Muscle of arm (tissue), 12 donors: ENCODE data around the gene KRTAP4-16. TPM values are rescaled to one million over a fixed set of nuclear protein-coding genes. Genes with fewer than 3 reads are reported as not detected.
"Not testable (repeated sequence)": the region's sequence is repeated elsewhere in the genome, so short reads cannot be mapped to it uniquely, and the experiment has no call there.

Experiments
- DNase-seq: peaks from one replicate; pipeline ENCODE4 v3.0.0-alpha.2; 2013
- polyA plus RNA-seq, 12 donors: library from polyadenylated mRNA; unstranded; fragments of 120-200 nt; gene quantifications; one replicate each; pipeline ENCODE4 v1.2.1, GENCODE V29; 2013; ENCODE audit not compliant: insufficient read length in 12 of 12

KRTAP4-16 gene
- polyA plus RNA-seq, 12 donors, result not detected

DNA sequence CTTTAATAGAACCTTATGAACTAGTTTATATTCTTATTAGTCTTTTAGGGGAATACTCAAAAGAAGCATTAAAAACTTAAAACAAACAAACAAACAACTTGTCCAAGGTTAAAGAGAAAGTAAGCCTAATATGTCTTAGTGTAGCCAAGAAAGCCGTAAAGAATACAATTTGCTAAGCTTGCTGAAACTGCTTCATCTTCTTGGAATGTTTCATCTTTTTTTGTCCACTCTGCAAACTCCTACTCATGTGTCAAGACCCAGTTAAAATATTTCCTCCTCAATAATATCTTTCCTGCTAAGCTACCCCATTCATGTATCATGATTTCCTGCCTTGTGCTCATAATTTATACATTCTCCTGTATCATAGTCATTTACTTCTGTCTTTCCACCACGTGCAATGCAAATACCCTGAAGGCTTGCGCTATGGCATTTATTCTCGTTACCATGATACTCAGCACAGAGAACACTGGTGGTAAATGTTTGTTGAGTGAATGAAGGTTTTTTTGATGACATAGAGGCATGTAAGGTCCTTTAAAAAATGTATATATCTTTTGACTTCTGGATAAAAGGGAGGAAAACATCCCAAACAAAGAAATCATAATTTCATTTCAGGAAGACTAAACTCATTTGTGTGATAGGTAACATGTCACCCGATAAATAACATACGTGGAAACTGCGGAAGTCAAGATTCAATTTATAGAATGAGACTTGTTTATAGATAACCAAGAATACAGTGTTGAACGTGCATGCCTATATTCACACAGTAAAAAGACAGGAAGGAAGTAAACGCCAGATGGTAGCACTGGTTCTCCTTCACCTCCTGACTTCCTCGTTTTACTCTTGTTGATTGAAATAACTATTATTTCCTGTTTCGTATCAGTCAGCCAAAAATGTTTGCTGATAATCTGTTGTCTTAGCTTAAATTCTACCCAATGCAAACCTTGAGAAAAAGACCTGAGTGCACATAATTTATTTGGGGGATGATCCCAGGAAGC is 18.0 kb upstream of the KRTAP4-16 start:
- peak; percentile 1 for DNase-seq

DNA sequence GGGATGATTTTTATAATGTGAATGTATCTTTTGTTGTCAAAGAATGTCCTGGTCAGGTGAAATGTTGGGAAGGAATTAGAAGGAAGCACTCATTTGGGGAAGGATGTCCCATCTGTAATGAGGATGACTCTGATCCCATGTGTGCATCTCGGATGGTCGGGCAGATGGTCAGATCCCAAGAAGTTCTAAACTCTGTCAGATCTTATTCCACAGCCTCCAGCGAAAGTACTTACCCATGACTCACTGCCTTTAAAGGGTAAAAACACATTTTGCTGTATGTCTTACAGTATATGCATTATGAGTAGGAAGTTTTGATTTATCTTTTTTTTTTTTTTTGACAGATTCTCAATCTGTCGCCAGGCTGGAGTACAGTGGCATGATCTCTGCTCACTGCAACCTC is 16.7 kb upstream of the KRTAP4-16 start:
- DNase-seq, result no peak

GRCh38 chr17:41117846-41118386 is 15.9 kb upstream of the KRTAP4-16 start, which contains the start of gene KRTAP4-11:
TSS of gene KRTAP4-11 (minus strand) at chr17:41118373. CDS start at chr17:41118315, 58 bp downstream.
- DNase-seq, result not testable (repeated sequence)

DNA sequence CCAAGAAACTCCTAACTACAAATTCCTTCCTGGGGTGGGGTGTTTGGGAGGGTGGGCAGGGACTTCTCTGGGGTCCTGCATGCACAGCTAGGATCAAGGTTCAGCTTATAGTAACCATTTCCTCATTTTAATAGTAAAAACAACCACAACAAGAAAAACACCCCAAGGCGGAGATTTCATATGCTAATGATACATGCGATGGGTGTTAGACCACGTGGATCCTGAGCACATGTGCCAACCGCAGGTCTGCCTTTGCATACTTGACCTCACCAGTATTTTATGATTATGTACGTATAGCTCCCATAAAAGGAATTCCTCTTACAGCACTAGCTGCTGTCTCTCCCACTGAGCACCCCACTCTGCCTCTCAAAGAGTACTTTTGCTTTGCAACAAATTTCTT is 14.3 kb upstream of the KRTAP4-16 start:
- no peak for DNase-seq

DNA sequence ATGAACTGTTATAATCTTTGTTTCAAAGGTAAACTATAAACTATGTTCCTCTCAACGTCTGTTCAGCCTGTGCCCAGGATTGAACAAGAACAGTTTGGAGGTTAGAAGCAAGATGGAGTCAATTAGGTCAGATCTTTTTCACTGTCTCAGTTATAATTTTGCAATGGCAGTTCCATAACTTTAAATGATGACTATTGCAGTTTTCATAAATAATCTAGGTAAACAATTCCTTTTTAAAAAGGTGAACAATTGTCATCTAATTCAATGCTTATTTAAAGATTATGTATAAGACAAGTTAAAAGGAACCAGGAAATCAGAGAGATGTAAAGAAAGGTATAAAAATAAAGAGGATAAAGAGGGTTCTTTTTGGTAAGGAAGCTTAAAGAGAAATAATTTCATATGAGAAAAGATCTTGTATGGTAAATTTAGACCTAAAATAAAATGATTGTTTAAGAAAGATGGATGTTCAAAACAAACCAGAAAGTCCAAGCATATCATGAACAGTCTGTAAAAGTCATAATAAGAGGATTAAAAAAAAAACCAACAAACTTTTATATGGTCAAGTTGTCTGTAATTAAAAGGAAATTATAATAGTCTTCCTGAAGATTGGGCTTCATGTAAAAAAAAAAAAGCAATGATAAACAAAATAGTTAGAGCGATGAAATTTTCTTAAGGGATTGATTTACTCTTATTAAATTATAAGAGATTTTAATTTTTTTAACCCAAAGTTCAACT is 9.3 kb upstream of the KRTAP4-16 start:
- no peak for DNase-seq

GRCh38 chr17:41108728-41109386 is 6.8 kb upstream of the KRTAP4-16 start:
- not testable (repeated sequence) for DNase-seq

DNA sequence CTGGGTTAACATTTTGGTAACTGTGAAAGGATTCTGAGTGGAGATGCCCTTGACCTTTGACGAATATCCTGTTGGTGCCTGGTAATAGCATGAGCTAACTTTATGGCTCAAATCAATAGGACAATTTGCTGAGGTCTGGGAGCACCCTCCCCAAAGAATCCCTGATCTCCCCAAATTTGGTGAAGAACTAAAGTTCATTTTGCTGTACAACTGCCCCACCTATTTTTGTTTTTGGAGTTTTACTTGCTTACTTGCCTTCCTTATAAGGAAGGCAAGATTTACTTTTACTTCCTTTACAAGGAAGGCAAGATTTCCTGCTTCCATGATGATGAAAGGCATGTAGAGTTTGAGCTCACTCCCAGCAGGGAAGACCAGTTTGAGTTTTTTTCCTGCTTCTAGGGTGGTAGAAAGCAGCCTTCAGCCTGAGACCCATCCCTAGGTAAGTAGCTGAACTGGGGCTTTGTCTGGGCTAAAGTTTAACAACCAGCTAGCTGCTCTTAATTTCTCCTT is 6.0 kb upstream of the KRTAP4-16 start:
- no peak for DNase-seq

DNA sequence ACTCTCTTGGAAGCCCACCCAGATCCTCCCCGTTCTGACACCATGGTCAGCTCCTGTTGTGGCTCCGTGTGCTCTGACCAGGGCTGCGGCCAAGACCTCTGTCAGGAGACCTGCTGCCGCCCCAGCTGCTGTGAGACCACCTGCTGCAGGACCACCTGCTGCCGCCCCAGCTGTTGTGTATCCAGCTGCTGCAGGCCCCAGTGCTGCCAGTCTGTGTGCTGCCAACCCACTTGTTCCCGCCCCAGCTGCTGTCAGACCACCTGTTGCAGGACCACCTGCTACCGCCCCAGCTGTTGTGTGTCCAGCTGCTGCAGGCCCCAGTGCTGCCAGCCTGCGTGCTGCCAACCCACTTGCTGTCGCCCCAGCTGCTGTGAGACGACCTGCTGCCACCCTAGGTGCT is 3.3 kb upstream of the KRTAP4-16 start, which contains the start of gene KRTAP4-9:
TSS of gene KRTAP4-9 (plus strand) at position 43 of the 400 bp plus-strand sequence. CDS start at position 43, 0 bp downstream.
- not testable (repeated sequence) for DNase-seq

- DNase-seq, result not testable (repeated sequence)
These were observed 2.5 kb upstream of the KRTAP4-16 start for GRCh38 chr17:41104386-41105038.

- no peak for DNase-seq
These were observed 1.9 kb upstream of the KRTAP4-16 start for GRCh38 chr17:41103896-41104295.

DNA sequence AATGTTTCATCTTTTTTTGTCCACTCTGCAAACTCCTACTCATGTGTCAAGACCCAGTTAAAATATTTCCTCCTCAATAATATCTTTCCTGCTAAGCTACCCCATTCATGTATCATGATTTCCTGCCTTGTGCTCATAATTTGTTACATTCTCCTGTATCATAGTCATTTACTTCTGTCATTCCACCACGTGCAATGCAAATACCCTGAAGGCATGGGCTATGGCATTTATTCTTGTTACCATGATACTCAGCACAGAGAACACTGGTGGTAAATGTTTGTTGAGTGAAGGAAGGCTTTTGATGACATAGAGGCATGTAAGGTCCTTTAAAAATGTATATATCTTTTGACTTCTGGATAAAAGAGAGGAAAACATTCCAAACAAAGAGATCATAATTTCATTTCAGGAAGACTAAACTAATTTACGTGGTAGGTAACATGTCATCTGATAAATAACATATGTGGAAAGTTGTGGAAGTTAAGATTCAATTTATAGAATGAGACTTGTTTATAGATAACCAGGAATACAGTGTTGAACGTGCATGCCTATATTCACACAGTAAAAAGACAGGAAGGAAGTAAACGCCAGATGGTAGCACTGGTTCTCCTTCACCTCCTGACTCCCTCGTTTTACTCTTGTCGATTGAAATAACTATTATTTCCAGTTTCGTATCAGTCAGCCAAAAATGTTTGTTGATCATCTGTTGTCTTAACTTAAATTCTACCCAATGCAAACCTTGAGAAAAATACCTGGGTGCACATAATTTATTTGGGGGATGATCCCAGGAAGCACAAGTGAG is 2.1 kb downstream of the KRTAP4-16 start:
- not testable (repeated sequence) for DNase-seq

DNA sequence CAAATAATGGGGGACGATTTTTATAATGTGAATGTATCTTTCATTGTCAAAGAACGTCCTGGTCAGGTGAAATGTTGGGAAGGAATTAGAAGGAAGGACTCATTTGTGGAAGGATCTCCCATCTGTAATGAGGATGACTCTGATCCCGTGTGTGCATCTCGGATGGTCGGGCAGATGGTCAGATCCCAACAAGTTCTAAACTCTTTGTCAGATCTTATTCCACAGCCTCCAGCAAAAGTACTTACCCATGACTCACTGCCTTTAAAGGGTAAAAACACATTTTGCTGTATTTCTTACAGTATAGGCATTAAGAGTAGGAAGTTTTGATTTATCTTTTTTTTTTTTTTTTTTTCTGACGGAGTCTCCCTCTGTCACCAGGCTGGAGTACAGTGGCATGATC is 3.5 kb downstream of the KRTAP4-16 start:
- DNase-seq, result no peak

DNA sequence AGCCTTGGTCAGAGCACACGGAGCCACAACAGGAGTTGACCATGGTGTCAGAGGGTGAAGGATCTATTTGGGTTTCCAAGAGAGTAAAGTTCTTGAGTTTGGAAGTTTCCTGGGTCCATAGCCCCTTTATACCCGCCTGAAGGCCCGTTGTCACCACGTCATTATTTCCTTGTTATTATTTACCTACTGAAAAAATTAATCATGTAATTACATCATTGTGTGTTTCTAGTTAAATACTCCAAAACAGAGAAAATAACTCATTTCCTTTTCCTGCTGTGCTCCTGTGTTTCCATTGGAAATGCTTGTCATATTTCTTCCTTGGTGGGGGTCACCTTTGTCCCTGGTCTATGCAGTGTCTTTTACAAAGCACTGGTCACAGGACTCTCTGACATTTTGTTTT is 4.0 kb downstream of the KRTAP4-16 start, which contains the start of gene KRTAP4-8:
TSS of gene KRTAP4-8 (minus strand) at position 101 of the 400 bp plus-strand sequence. CDS start at position 43, 58 bp downstream.
- no peak for DNase-seq

DNA sequence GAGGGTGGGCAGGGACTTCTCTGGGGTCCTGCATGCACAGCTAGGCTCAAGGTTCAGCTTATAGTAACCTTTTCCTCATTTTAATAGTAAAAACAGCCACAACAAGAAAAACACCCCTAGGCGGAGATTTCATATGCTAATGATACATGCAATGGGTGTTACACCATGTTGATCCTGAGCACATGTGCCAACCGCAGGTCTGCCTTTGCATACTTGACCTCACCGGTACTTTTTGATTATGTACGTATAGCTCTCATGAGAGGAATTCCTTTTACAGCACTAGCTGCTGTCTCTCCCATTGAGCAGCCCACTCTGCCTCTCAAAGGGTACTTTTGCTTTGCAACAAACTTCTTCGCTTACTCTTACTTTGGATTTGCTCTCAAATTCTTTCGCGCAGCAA is 6.0 kb downstream of the KRTAP4-16 start:
- no peak for DNase-seq

- DNase-seq, result not testable (repeated sequence)
These were observed 13.2 kb downstream of the KRTAP4-16 start for GRCh38 chr17:41088760-41089352.

DNA sequence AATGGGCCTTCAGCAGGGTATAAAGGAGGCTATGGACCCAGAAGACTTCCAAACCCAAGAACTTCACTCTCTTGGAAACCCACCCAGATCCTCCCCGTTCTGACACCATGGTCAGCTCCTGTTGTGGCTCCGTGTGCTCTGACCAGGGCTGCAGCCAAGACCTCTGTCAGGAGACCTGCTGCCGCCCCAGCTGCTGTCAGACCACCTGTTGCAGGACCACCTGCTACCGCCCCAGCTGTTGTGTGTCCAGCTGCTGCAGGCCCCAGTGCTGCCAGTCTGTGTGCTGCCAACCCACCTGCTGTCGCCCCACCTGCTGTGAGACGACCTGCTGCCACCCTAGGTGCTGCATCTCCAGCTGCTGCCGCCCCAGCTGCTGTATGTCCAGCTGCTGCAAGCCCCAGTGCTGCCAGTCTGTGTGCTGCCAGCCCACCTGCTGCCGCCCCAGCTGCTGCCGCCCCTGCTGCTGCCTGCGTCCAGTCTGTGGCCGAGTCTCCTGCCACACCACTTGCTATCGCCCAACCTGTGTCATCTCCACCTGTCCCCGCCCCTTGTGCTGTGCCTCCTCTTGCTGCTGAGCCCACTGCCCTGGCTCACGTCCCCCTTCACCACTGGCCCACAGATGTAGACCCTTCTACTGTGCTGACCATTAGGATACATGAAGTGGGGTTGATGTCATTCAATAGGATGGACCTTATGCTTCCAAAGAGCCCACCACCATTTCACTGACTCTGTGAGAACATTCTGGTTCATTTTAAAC is 17.7 kb downstream of the KRTAP4-16 start, which contains the start of gene KRTAP4-7:
TSS of gene KRTAP4-7 (plus strand) at position 51 of the 757 bp plus-strand sequence. CDS start at position 108, 57 bp downstream.
- DNase-seq, result not testable (repeated sequence)

- DNase-seq, result not testable (repeated sequence)
These were observed 18.6 kb downstream of the KRTAP4-16 start for GRCh38 chr17:41083427-41083826.

GRCh38 chr17:41082626-41083025 is 19.4 kb downstream of the KRTAP4-16 start:
- no peak for DNase-seq
